K562 (cell line): Measurements from ENCODE around the gene CHORDC1.

ENCODE experiments used
- CTCF ChIP-seq, 3 experiments: IDR thresholded peaks in 2 of 3; conservative IDR thresholded peaks in 1 of 3; 2 replicates each; pipeline ENCODE4 v1.5.1; 2011 to 2012; ENCODE audit warnings: low read length in 3 of 3, mild to moderate bottlenecking in 3 of 3, control low read depth in 2 of 3, improper control_type of control experiment in 1 of 3, inconsistent platforms in 1 of 3, low read depth in 1 of 3, mixed read lengths in 1 of 3, moderate library complexity in 1 of 3; ENCODE audit not compliant: insufficient read depth in 2 of 3
- E4F1 ChIP-seq: fragments of 250-450 bp; sonication (Bioruptor Pico); IDR thresholded peaks from 2 replicates; pipeline ENCODE4 v1.5.0; 2021; ENCODE audit warnings: mild to moderate bottlenecking, borderline replicate concordance
- GABPA ChIP-seq: fragments of 200-800 bp; sonication (Bioruptor generic); conservative IDR thresholded peaks from 2 replicates; pipeline ENCODE4 v1.6.1; 2016; ENCODE audit warnings: low read depth, missing genetic modification characterization, missing compliant biosample characterization
- MCM2 ChIP-seq: fragments of 450-650 bp; IDR thresholded peaks from 2 replicates; pipeline ENCODE4 v1.6.1; 2017; ENCODE audit warnings: low read depth, mild to moderate bottlenecking
- NR2F6 ChIP-seq: fragments of 450-650 bp; formaldehyde crosslinking; IDR thresholded peaks from 2 replicates; pipeline ENCODE4 v1.4.0; 2020; ENCODE audit warnings: mild to moderate bottlenecking
- POLR2A ChIP-seq: fragments of 450-650 bp; conservative IDR thresholded peaks from 2 replicates; pipeline ENCODE4 v1.6.1; 2016
- POU5F1 ChIP-seq: fragments of 150-350 bp; IDR thresholded peaks from 2 replicates; pipeline ENCODE4 v1.6.1; 2014; ENCODE audit warnings: borderline replicate concordance, low read length, low read depth, mild to moderate bottlenecking; ENCODE audit not compliant: partially characterized antibody
- RFX5 ChIP-seq: IDR thresholded peaks from 2 replicates; pipeline ENCODE4 v1.6.1; 2011; ENCODE audit warnings: low read depth, mild to moderate bottlenecking, improper control_type of control experiment, low read length
- SIN3A ChIP-seq, 2 experiments: fragments of 150-350 bp in 1 of 2; IDR thresholded peaks; 2 replicates each; pipeline ENCODE4 v1.6.1; 2011 to 2016; ENCODE audit warnings: borderline replicate concordance in 2 of 2, low read depth in 2 of 2, low read length in 2 of 2, mild to moderate bottlenecking in 2 of 2, moderate library complexity in 2 of 2; ENCODE audit not compliant: control insufficient read depth in 1 of 2
- STAG1 ChIP-seq: sonication (generic); formaldehyde crosslinking; IDR thresholded peaks from 2 replicates; pipeline ENCODE4 v1.5.0; 2020; ENCODE audit warnings: missing genetic modification reagents, borderline replicate concordance
- TBP ChIP-seq: optimal IDR thresholded peaks from 2 replicates; pipeline ENCODE3; 2011; ENCODE audit warnings: low read depth, low read length, improper control_type of control experiment
- ZNF551 ChIP-seq: fragments of 250-450 bp; sonication (Bioruptor Pico); IDR thresholded peaks from 2 replicates; pipeline ENCODE4 v1.5.0; 2021; ENCODE audit warnings: mild to moderate bottlenecking, moderate library complexity
- TF ChIP-seq, protein P1 (sequence below): fragments of 250-450 bp; sonication (Bioruptor Pico); IDR thresholded peaks from 2 replicates; pipeline ENCODE4 v1.8.0; 2022; ENCODE audit warnings: inconsistent platforms, mild to moderate bottlenecking, moderate library complexity, borderline replicate concordance

GRCh38 chr11:90223248-90223585, 368 bp upstream of the CHORDC1 start:
- no peak for TF ChIP-seq POU5F1
- no peak for TF ChIP-seq NR2F6 (CRISPR knock-in tag)
- TF ChIP-seq RFX5: no peak
- TF ChIP-seq CTCF (IDR thresholded peaks at IDR 0.05 in 2 of 3, conservative IDR thresholded peaks at IDR 0.05 in 1 of 3; ENCODE audit: insufficient read depth in 2 of 3, low read depth in 1 of 3, low read length in 3 of 3): no peak
- TF ChIP-seq ZNF551 (CRISPR knock-in tag): no peak
- TF ChIP-seq TBP: no peak
- TF ChIP-seq STAG1 (CRISPR knock-in tag): no peak
- TF ChIP-seq E4F1 (CRISPR knock-in tag): no peak
- no peak for TF ChIP-seq SIN3A (IDR thresholded peaks at IDR 0.05; ENCODE audit: borderline replicate concordance in 2 of 2, control insufficient read depth in 1 of 2, low read depth in 2 of 2, low read length in 2 of 2)
- no peak for TF ChIP-seq POLR2A
- peak; percentile 22; the same call in 1 of the 2 replicates for TF ChIP-seq GABPA (tag)
- TF ChIP-seq, protein P1, sequence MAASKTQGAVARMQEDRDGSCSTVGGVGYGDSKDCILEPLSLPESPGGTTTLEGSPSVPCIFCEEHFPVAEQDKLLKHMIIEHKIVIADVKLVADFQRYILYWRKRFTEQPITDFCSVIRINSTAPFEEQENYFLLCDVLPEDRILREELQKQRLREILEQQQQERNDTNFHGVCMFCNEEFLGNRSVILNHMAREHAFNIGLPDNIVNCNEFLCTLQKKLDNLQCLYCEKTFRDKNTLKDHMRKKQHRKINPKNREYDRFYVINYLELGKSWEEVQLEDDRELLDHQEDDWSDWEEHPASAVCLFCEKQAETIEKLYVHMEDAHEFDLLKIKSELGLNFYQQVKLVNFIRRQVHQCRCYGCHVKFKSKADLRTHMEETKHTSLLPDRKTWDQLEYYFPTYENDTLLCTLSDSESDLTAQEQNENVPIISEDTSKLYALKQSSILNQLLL (CRISPR knock-in tag): no peak
- TF ChIP-seq MCM2: no peak
